Measurements from ENCODE around the gene GATA3.
"Not testable (repeated sequence)": the region's sequence is repeated elsewhere in the genome, so short reads cannot be mapped to it uniquely, and the experiment has no call there.

Gene GATA3

DNA sequence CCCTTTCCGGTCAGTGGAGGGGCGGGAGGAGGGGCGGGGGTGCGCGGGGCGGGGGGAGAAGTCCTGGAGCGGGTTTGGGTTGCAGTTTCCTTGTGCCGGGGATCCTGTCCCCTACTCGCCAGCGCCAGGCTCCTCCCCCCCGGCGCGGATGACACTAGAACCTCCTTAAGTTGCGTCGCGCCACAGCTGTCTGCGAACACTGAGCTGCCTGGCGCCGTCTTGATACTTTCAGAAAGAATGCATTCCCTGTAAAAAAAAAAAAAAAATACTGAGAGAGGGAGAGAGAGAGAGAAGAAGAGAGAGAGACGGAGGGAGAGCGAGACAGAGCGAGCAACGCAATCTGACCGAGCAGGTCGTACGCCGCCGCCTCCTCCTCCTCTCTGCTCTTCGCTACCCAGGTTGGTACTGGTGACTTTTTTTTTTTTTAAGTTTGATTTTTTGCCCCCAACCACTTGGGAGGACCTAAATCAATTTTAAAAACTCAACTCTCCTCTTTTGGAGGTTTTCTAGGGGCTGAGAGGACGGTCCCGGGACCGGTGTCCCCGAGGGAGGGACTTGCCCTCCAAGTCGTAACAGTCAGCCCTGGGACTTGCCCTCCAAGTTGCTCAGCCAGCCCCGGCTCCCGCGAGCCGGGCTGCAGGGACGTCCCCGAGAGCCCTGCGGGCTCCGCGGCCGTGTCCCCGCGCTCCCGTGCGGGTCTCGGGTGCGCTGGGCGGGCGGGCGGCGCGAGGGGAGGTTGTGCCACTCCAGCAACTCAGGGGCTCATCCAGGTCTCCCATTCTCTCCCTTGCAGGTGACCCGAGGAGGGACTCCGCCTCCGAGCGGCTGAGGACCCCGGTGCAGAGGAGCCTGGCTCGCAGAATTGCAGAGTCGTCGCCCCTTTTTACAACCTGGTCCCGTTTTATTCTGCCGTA is at the start of gene GATA3:
Gene GATA3, plus strand, starts transcription at position 195 of the 914 bp plus-strand sequence. CDS start 968 bp downstream, outside the sequence.
- no peak for DNase-seq

- DNase-seq = no peak
Observed at GRCh38 chr10:8006274-8006999, 48.1 kb upstream of the GATA3 start.

- DNase-seq = no peak
Observed at GRCh38 chr10:8009031-8009430, 45.5 kb upstream of the GATA3 start.

DNA sequence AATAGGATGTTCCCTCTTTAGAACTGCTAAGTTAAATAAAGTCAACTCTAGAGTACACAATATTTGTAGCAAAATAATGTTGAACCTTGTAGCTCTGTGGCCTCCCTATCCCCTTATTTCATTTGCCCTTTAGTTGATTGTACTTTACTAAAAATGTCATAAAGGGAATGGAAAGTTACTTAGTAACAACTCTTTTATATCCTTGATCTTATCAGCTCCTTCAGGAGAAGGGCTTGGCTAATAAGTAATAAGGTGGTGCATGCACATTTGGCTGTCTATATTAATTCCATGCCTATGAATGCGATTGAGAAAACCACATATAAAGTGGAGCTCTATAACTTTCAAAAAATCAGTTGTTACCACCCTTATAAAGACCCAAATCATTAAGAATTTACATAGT is 41.5 kb upstream of the GATA3 start:
- no peak for DNase-seq

GRCh38 chr10:8013619-8014018 is 40.9 kb upstream of the GATA3 start:
- DNase-seq = no peak

DNA sequence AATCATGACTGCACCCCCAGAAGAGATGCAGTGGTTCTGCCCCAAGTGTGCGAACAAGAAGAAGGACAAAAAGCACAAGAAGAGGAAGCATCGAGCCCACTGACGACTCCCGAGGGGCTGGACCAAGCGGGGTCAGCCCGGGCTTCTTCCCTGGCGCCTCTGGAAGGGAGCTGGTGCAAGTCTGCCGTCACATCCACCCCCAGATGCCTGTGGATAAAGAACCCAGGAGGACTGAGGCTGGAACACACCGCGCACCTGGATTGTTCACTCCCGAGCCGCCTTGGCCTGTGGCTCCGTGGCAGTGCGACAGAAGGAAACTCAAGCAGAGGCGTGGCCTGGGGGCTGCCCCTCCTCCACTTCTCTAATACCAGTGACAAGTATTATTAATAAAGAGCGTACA is 39.8 kb upstream of the GATA3 start:
- no peak for DNase-seq

GRCh38 chr10:8017277-8017676 is 37.2 kb upstream of the GATA3 start:
- no peak for DNase-seq

DNA sequence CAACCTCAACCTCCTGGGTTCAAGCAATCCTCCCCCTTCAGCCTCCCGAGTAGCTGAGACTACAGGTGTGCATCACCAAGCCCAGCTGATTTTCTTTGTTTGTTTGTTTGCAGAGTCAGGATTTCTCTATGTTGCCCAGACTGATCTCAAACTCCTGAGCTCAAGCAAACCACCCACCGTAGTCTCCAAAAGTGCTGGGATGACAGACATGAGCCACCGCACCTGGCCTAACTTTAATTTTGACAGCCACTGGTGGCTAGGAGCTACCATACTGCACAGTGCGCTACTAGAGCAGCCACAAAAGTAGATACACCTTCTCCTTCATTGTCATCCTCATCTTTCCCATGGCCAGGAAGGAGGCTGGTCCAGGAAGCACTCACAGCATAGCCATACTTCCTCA is 31.2 kb upstream of the GATA3 start:
- no peak for DNase-seq

GRCh38 chr10:8023851-8024250 is 30.6 kb upstream of the GATA3 start:
- DNase-seq = no peak

DNA sequence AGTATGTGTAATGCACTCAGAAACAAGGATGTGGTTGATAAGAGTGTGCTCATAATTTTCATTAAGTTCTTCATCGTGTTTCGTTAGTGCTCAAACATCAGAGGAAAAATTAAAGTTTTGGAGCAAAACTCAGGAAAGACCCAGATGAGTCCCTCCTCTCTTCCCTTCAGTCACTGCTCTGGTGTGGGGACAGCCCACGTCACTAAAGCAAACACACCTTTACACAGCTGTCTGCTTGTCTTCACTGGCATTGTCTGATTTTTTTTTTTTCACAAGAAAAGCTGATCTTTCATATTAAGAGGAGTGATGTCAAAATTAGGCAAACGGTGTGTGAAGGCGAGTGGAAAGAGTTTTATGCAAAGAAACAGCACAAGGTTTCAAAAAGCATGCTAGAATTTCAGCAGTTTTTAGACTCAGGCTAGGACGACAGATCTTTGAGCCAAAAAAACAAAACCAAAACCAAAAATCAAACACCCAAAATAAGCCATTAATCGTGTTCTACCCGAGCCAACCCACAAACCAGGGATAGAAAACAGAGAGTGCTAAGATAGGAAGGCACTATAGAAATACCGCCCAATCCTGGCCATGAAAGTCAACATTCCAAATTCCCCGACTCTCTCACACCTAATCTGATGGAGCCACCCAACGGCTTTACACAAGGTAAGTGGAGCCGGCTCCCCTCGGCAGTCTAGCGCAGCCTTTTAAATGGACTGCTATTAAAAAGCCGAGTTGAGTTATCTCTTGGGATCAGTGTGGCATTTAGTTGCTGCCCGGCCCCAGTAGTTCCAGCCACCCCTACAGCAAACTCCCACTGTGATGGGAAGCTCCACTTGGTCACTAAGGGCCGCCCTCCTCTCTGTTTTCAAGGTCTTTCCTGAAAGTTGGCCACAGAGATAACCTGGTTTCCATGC is 27.9 kb upstream of the GATA3 start:
- DNase-seq = no peak

DNA sequence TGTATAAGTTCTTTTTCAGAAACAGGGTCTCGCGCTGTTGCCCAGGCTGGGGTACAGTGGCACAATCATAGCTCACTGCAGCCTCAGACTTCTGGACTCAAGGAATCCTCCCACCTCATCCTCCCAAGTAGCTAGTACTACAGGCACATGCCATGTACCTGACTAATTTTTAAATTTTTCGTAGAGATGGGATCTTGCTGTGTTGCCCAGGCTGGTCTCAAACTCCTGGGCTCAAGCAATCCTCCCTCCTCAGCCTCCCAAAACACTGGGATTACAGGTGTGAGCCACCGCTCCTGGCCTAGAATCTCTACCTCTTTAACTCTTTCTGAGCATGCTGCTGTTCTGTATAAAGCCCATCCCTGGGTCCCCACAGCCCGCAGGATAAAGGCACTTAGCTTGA is 23.3 kb upstream of the GATA3 start:
- DNase-seq = not testable (repeated sequence)

DNA sequence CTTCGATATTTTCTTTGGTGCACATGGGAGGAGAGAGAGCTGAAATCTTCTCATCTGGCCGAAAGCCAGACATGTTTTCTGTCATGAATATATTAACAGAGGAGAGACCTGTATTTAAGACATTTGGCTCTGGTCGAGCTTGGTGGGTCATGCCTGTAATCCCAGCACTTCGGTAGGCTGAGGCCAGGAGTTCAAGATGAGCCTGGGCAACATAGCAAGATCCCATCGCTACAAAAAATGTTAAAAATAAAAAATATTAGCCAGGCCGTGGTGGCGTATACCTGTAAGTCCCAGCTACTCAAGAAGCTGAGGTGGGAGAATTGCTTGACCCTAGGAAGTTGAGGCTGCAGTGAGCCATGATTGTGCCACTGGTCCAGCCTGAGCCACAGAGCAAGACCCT is 21.9 kb upstream of the GATA3 start:
- no peak for DNase-seq

DNA sequence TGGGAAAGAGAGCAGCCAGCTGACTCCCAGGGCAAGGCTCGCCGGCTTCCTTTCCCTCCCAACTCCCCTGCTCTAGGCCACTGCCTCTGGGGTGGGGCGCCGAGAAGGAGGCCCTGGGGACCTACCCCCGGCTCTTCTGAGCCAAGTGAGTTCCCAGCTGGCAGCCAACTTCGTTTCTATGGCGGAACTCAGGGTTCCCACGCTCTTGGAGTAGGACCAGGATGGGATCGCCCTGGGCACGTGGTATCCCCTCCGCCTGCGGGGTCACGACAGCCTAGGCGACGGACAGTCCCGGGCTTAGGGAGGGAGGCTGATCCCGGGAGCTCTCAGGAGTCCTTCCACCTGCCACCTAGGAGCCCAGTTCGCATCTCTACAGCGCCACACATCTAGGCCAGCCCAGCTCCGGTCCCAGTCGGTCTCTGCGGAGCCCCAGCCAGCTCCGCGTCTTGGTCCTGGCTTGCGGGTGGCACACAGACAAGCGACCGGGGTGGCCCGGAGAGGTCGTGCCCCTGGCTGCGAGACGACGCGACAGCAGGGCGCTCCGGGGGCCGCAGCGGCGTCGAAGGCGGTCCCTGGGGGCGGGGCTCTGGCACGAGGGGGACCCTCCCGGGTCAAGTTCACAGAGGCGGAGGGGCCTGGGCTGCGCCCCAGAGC is 20.5 kb upstream of the GATA3 start:
- no peak for DNase-seq

DNA sequence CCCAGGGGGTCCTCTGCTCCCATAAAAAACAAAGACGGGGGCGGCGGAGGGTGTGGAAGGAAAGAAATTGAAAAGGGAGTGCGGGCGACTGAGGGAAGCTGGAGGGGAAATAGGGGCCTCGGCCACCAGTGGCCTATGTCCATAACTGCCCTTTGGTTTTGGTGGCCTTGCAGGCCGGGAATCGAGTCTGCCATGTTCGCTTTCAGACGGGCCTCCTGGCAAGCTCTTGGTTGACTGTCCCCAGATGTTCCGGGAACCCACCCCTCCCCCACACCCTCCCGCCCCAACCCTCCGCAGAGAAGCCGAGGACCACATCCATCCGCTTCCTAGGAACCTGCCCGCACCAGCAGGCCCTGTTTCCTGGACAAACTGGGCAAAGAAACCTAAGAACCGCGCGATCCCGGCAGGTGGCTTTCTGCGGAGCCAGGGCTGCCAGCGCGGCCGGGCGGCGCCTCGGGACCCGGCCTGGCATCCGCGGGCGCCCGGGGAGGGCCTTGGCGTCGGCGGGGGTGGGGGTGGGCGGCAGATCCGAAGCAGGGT is 20.0 kb upstream of the GATA3 start:
- DNase-seq = no peak

DNA sequence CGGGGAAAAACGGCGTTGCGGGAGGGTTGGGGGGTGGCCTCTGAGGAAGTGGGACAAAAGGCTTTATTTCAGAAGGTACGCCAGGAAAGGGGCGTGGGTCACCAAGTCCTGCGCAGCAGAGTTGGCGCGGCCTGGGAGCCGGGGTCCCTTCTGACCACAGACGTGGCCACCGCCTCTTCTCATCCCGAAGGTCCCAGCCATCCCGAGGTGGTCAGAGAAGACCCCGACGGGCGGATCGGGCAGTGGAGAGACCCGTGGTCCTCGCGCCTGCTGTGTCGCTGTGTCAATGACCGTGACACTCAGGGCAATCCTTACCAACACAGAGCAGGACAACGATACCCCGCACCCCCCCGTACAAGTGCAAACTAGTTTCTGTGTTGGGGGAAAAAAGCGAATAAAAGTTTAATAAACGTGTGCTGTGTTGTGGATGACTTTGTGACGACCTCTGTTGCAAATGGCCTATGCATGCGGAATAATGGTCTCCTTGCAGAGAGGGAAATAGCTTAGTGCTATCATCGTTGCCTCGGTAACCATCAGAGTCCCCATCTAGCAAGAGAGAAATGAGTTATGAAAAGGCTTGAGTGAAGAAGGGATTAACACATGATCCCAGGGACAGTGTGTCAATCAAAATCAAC is 19.4 kb upstream of the GATA3 start:
- no peak for DNase-seq

DNA sequence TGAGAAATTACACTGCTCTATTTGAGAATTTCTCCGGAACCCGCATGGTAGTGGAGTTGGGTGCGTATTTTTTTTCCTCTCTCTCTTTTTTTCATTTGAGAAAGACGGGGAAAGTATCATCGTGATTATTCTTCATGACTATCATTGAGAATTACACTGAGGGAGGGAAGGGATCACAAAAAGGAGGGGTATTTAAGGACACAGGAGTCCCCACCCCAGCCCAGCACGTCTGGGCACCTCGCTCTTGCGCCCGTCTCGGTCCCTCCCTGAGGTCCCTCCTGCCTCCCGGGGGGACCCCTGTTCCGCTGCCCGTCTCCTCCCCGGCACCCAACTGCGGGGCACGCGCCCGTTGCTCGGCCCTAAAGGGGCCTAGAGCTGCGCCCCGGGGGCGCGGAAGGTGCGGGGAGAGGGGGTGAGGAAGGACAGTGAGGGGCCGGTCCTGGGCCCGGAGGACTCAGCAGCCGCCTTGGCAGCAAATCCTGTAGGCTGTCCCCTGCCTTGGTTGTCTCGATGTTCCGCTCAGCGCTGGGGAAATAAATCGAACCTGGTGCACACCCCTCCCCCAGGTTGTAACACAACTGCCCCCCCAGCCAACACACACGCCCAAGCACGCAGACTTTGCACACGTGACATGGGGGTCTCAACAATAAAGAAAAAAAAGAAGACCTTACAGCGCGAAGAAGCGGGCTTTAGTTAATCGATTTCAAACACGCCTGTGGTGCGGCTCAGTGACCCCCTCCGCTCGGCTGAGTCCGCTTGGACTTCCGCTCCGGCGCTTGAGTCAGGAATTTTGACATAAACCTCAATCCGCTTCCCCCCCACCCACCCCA is 18.6 kb upstream of the GATA3 start:
- DNase-seq = no peak

DNA sequence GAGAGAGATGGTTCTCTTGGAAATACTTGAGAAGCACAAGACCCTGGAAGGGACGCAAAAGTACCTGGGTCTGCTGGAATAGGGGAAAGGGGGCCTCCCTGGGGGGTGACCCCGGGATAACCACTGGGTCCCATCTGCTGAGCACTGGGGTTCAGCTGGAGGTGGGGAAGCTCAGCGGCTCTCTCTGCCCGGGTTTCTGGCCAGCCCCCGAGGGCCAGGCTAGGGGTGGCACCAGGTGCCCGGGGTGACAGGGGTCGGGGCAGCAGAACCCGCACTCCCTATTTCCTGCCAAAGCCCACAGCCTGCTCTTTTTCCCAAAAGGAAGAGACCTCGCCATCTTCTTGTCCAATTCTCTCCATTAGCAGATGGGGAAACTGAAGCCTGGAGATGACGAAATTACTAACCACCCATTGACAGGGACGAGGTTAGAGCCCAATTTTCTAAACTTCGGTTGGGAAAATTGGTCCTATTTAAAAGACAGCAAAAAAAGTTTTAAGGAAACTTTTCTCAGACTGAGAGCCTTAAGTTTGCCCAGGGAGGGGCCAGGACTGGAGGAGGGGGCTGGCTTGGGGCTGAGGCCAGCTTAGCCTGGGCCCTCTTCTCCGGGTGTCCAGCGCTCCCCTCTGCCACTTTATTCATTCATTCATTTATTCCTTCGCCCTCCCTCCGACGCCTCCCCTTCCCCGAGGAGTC is 17.8 kb upstream of the GATA3 start:
- no peak for DNase-seq

DNA sequence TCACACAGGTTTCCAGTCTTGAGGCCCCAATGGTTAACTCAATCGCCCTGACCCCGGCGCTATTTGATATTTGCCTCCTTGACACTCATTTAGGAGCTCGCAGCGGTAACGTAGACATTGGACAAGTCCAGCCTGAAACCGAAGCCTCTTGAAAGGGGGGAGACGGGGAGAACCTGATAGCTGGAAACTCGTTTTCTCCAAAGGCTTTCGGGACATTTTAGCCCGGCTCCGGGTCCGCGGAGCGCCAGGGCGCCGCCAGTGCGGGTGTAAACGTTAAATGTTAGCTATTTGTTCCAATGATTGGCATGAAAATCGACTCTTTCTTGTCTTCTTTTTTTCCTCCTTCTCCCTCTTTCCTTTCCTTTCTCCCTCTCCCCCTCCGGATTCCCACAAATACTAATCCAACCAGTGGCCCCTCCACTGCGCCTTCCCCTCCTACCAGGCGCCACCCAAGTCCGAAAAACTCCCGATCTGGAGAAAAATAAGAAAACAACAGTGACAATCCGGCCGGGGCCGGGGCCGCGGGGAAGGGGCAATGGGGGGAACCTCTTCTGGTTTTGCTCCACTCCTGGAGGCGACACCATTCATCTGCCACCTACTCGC is 17.2 kb upstream of the GATA3 start:
- DNase-seq = no peak

Measured in hypothalamus (tissue), 51 donors.